Measurements from ENCODE around the gene ARHGEF37. TPM values are rescaled to one million over a fixed set of nuclear protein-coding genes. Genes with fewer than 3 reads are reported as not detected.

The ARHGEF37 gene
- total RNA-seq, 2 experiments from 2014 or later: 1.4 TPM; not detected in 1

GRCh38 chr5:149657324-149657723, 76.0 kb downstream of the ARHGEF37 start:
- Histone ChIP-seq H3K9me3 (ENCODE audit: low read length) (no peaks in the 10 kb centered on the region), H3K9me2 (ENCODE audit: insufficient read depth, low read length) (no peaks in the 10 kb centered on the region), H4K20me1 (ENCODE audit: insufficient read depth, low read length) (no peaks in the 10 kb centered on the region), H2AFZ (ENCODE audit: low read length) (no peak overlapping the region), H3K79me2 (ENCODE audit: insufficient read depth, low read depth, low read length) (no peaks in the 10 kb centered on the region), H3K4me2 (ENCODE audit: low read length) (no peak overlapping the region), H3K27ac (ENCODE audit: low read depth, low read length, poor library complexity, severe bottlenecking) (no peak overlapping the region), H3K36me3 (ENCODE audit: insufficient read depth, low read length) (no peaks in the 10 kb centered on the region), H3K4me3 (ENCODE audit: low read depth, low read length, poor library complexity, severe bottlenecking) (no peak overlapping the region), H3K4me1 (ENCODE audit: insufficient read depth, low read length, poor library complexity, severe bottlenecking) (peaks cover 41% of the 10 kb centered on the region)
- POLR2A ChIA-PET: interaction anchor here (0.6 kb wide), 1 partner anchor 12 kb away, joined by 6 read pairs; no protein-coding TSS in a partner anchor
- CTCF ChIA-PET (ENCODE audit: unreplicated experiment): interaction anchor here (1.9 kb wide), 1 partner anchor 9 kb away, joined by 8 read pairs; no protein-coding TSS in a partner anchor
- TF ChIP-seq EZH2phosphoT487 (IDR thresholded peaks at IDR 0.05; ENCODE audit: borderline replicate concordance, low read depth, low read length) (no peak), CTCF (conservative IDR thresholded peaks at IDR 0.05; ENCODE audit: low read length) (no peak)
- intact Hi-C loops (cut with micrococcal nuclease; ENCODE audit: unreplicated experiment): loop anchor here (2.0 kb wide), 1 partner anchor 123 kb away; no protein-coding TSS in a partner anchor
- BruUV-seq (replicated peaks): no TSS peak
- DNase-seq (ENCODE audit: low spot score): no peak

GRCh38 chr5:149658299-149658698, 77.0 kb downstream of the ARHGEF37 start:
- no peak overlapping the region for H2AFZ ChIP-seq (ENCODE audit: low read length)
- H3K36me3 ChIP-seq (ENCODE audit: insufficient read depth, low read length): no peaks in the 10 kb centered on the region
- no peaks in the 10 kb centered on the region for H3K9me2 ChIP-seq (ENCODE audit: insufficient read depth, low read length)
- no peaks in the 10 kb centered on the region for H3K9me3 ChIP-seq (ENCODE audit: low read length)
- intact Hi-C loops (cut with micrococcal nuclease; ENCODE audit: unreplicated experiment): no loop called here
- no TSS peak for BruUV-seq (replicated peaks)
- H4K20me1 ChIP-seq (ENCODE audit: insufficient read depth, low read length): no peaks in the 10 kb centered on the region
- no peak for DNase-seq (ENCODE audit: low spot score)
- H3K27ac ChIP-seq (ENCODE audit: low read depth, low read length, poor library complexity, severe bottlenecking): no peak overlapping the region
- H3K4me1 ChIP-seq (ENCODE audit: insufficient read depth, low read length, poor library complexity, severe bottlenecking): peaks cover 37% of the 10 kb centered on the region
- no peak overlapping the region for H3K4me3 ChIP-seq (ENCODE audit: low read depth, low read length, poor library complexity, severe bottlenecking)
- ChIA-PET CTCF (ENCODE audit: unreplicated experiment) (no interaction called here), POLR2A (no interaction called here)
- no peaks in the 10 kb centered on the region for H3K79me2 ChIP-seq (ENCODE audit: insufficient read depth, low read depth, low read length)
- TF ChIP-seq CTCF (conservative IDR thresholded peaks at IDR 0.05; ENCODE audit: low read length): no peak
- TF ChIP-seq EZH2phosphoT487 (IDR thresholded peaks at IDR 0.05; ENCODE audit: borderline replicate concordance, low read depth, low read length): no peak
- H3K4me2 ChIP-seq (ENCODE audit: low read length): no peak overlapping the region

- Histone ChIP-seq H3K9me2 (ENCODE audit: insufficient read depth, low read length) (no peaks in the 10 kb centered on the region), H2AFZ (ENCODE audit: low read length) (no peak overlapping the region), H4K20me1 (ENCODE audit: insufficient read depth, low read length) (no peaks in the 10 kb centered on the region), H3K36me3 (ENCODE audit: insufficient read depth, low read length) (no peaks in the 10 kb centered on the region), H3K4me1 (ENCODE audit: insufficient read depth, low read length, poor library complexity, severe bottlenecking) (no peaks in the 10 kb centered on the region), H3K4me3 (ENCODE audit: low read depth, low read length, poor library complexity, severe bottlenecking) (no peak overlapping the region), H3K9me3 (ENCODE audit: low read length) (peaks cover 7% of the 10 kb centered on the region), H3K79me2 (ENCODE audit: insufficient read depth, low read depth, low read length) (no peaks in the 10 kb centered on the region), H3K27ac (ENCODE audit: low read depth, low read length, poor library complexity, severe bottlenecking) (no peak overlapping the region), H3K4me2 (ENCODE audit: low read length) (no peak overlapping the region)
- DNase-seq (ENCODE audit: low spot score): no peak
- no TSS peak for BruUV-seq (replicated peaks)
- intact Hi-C loops (cut with micrococcal nuclease; ENCODE audit: unreplicated experiment): no loop called here
- ChIA-PET POLR2A (interaction anchor here (1.0 kb wide), 1 partner anchor 66 kb away, joined by 3 read pairs; the partner anchor contains the start of gene PPARGC1B), CTCF (ENCODE audit: unreplicated experiment) (interaction anchor here (0.8 kb wide), 1 partner anchor 21 kb away, joined by 5 read pairs; no protein-coding TSS in a partner anchor)
- TF ChIP-seq EZH2phosphoT487 (IDR thresholded peaks at IDR 0.05; ENCODE audit: borderline replicate concordance, low read depth, low read length) (no peak), CTCF (conservative IDR thresholded peaks at IDR 0.05; ENCODE audit: low read length) (no peak)
Measured at GRCh38 chr5:149664083-149664482, 82.8 kb downstream of the ARHGEF37 start.

Measured in OCI-LY7 (cell line).